Adrenal gland (tissue), 12 donors: ENCODE data around the gene PDGFRB. TPM values are rescaled to one million over a fixed set of nuclear protein-coding genes. Genes with fewer than 3 reads are reported as not detected.

Source experiments
- DNase-seq, 7 donors: peaks; one replicate each; pipeline ENCODE4 v3.0.0-alpha.2; 2019 to 2020
- H3K27ac ChIP-seq, 5 donors: fragments of 200-600 bp; sonication (generic) in 4 of 5; 1 replicate in 3 of 5; 2 replicates in 2 of 5; pipeline versions ENCODE4 v1.5.1 to v1.8.0; 2016 to 2020; ENCODE audit warnings: mild to moderate bottlenecking in 1 of 5
- H3K27me3 ChIP-seq: fragments of 200-600 bp; 2 replicates; pipeline ENCODE4 v1.8.0; 2021
- H3K36me3 ChIP-seq, 2 donors: fragments of 200-600 bp; replicated peaks in 1 of 2; 1 replicate in 1 of 2; 2 replicates in 1 of 2; pipeline versions ENCODE4 v1.5.1 to v1.8.0; 2018 to 2022
- H3K4me1 ChIP-seq, 2 donors: fragments of 200-600 bp; replicated peaks in 1 of 2; 1 replicate in 1 of 2; 2 replicates in 1 of 2; pipeline versions ENCODE4 v1.5.1 to v1.8.0; 2018 to 2021
- H3K4me3 ChIP-seq, 4 donors: fragments of 200-600 bp; sonication (generic) in 3 of 4; one replicate each; pipeline ENCODE4 v1.5.1; 2016 to 2018
- H3K9me3 ChIP-seq, 3 donors: fragments of 200-600 bp; sonication (generic) in 1 of 3; replicated peaks in 1 of 3; 1 replicate in 2 of 3; 2 replicates in 1 of 3; pipeline versions ENCODE4 v1.5.1 to v1.8.0; 2016 to 2021
- CTCF ChIP-seq, 6 experiments: fragments of 450-650 bp in 4 of 6; fragments of 200-600 bp in 2 of 6; sonication (generic) in 1 of 6; IDR thresholded peaks; 1 replicate in 5 of 6; 2 replicates in 1 of 6; pipeline versions ENCODE4 v1.5.1 to v1.8.0; 2016 to 2021; ENCODE audit warnings: antibody characterized with exemption in 6 of 6, mild to moderate bottlenecking in 2 of 6, moderate library complexity in 1 of 6
- POLR2A ChIP-seq, 2 donors: fragments of 450-650 bp; IDR thresholded peaks; one replicate each; pipeline ENCODE4 v1.6.1; 2017; ENCODE audit warnings: antibody characterized with exemption in 2 of 2, mild to moderate bottlenecking in 2 of 2, moderate library complexity in 1 of 2
- WGBS, 4 donors: extraction: QIAGEN DNeasy Blood & Tissue Kit in 2 of 4; methylation state at CpG; one replicate each; pipeline versions ENCODE4 v1.1.5 to v1.1.7; 2013 to 2017; 5-methylcytosine and 5-hydroxymethylcytosine counted together
- intact Hi-C, 2 donors: fragments of 100-400 bp; cut with DNase I; formaldehyde crosslinking; loops; one replicate each; pipeline versions ENCODE4 v1.14.1 to v1.15.0; 2022 to 2023
- polyA plus RNA-seq, 3 donors: library from polyadenylated mRNA; stranded (reverse); fragments of 200-250 nt in 2 of 3; fragments of 350-450 nt in 1 of 3; fragmentation: Illumina TruSeq in 1 of 3; extraction: RNeasy Lipid Tissue Mini Kit (QIAGEN cat#74804) in 1 of 3; gene quantifications; one replicate each; pipeline ENCODE4 v1.2.3, GENCODE V29; 2013 to 2014
- total RNA-seq, 9 donors: library from RNA; depleted of rRNA in 4 of 9; stranded (reverse); fragments of >200 nt in 4 of 9; fragments of 120-200 nt in 1 of 9; fragmentation: NEBNext Ultra II Directional in 1 of 9; extraction: Animal tissue kit (Norgen Biotek cat#: 25700) in 1 of 9; gene quantifications; one replicate each; pipeline versions ENCODE4 v1.1.0 to v1.2.4, GENCODE V29; 2013 to 2023
- donor health status: healthy with polysubstance abuse.
- donor health status: Bipolar disorder and iron deficiency.
- donor health status: DM: yes; HTN: yes; CAD: no.
- donor health status: DM: no; HTN: no; CAD: no.
- donor health status: DM: no; HTN: no; CAD: no.
- donor health status: DM: yes; HTN: yes; CAD: no.

The PDGFRB gene
- total and polyA plus RNA-seq, 12 donors, result 21.3 to 188 (median 73.1) TPM

GRCh38 chr5:150172556-150172955 lies 16.9 kb upstream of the PDGFRB start:
- intact Hi-C loops, result no loop called here
- no peaks in the 10 kb centered on the region for H3K4me1 ChIP-seq
- TF ChIP-seq CTCF (IDR thresholded peaks at IDR 0.05), result no peak
- TF ChIP-seq POLR2A (IDR thresholded peaks at IDR 0.05), result no peak
- H3K9me3 ChIP-seq, result no peaks in the 10 kb centered on the region
- WGBS, 4 donors, result 84 to 97% (median 94%) methylated on average over 4 of the region's 4 CpGs
- H3K4me3 ChIP-seq, result no peak overlapping the region
- no peaks in the 10 kb centered on the region for H3K36me3 ChIP-seq
- DNase-seq, result no peak
- no peak overlapping the region for H3K27ac ChIP-seq
- H3K27me3 ChIP-seq, result peaks cover 3% of the 10 kb centered on the region

GRCh38 chr5:150172145-150172544 lies 16.5 kb upstream of the PDGFRB start:
- TF ChIP-seq POLR2A (IDR thresholded peaks at IDR 0.05) (no peak), CTCF (IDR thresholded peaks at IDR 0.05) (no peak)
- intact Hi-C loops, result no loop called here
- Histone ChIP-seq H3K4me3 (no peak overlapping the region), H3K36me3 (no peaks in the 10 kb centered on the region), H3K27me3 (peaks cover 7% of the 10 kb centered on the region), H3K4me1 (no peaks in the 10 kb centered on the region), H3K27ac (no peak overlapping the region), H3K9me3 (no peaks in the 10 kb centered on the region)
- WGBS, 4 donors, result 69 to 81% (median 74%) methylated on average over 1 of the region's 1 CpG
- no peak for DNase-seq

- no peaks in the 10 kb centered on the region for H3K36me3 ChIP-seq
- intact Hi-C loops, result loop anchor here (10.0 kb wide), 2 partner anchors 176 to 266 kb away; no protein-coding TSS in a partner anchor
- no peak overlapping the region for H3K4me3 ChIP-seq
- peaks cover 15% of the 10 kb centered on the region for H3K27me3 ChIP-seq
- TF ChIP-seq CTCF (IDR thresholded peaks at IDR 0.05) (no peak), POLR2A (IDR thresholded peaks at IDR 0.05) (no peak)
- no peaks in the 10 kb centered on the region for H3K9me3 ChIP-seq
- H3K4me1 ChIP-seq, result no peaks in the 10 kb centered on the region
- H3K27ac ChIP-seq, result no peak overlapping the region
- 36 to 60% (median 44%) methylated on average over 1 to 3 of the region's 3 CpGs for WGBS, 4 donors
- DNase-seq, result no peak
Measured at GRCh38 chr5:150168864-150169263, 13.2 kb upstream of the PDGFRB start.

- no peak for DNase-seq
- intact Hi-C loops, result loop anchor here (10.0 kb wide), 2 partner anchors 177 to 267 kb away; no protein-coding TSS in a partner anchor
- Histone ChIP-seq H3K36me3 (no peaks in the 10 kb centered on the region), H3K9me3 (no peaks in the 10 kb centered on the region), H3K4me1 (no peaks in the 10 kb centered on the region), H3K27me3 (peaks cover 15% of the 10 kb centered on the region), H3K27ac (no peak overlapping the region), H3K4me3 (no peak overlapping the region)
- 72 to 80% (median 80%) methylated on average over 3 to 14 of the region's 14 CpGs for WGBS, 4 donors
- TF ChIP-seq POLR2A (IDR thresholded peaks at IDR 0.05) (no peak), CTCF (IDR thresholded peaks at IDR 0.05) (no peak)
Measured at GRCh38 chr5:150167908-150168307, 12.3 kb upstream of the PDGFRB start.
